Stimulated activated CD4-positive, alpha-beta T cell treated with anti-CD3 and anti-CD28 coated beads, TNF-alpha, amount 100 ng/mL, for 1 hour (primary cell): ENCODE measurements around the gene KIF18B.

ENCODE experiments used
- DNase-seq, 3 donors: peaks; one replicate each; pipeline ENCODE4 v3.0.0-alpha.2; 2020; ENCODE audit warnings: low read depth in 3 of 3, low spot score in 1 of 3

Gene KIF18B

GRCh38 chr17:44947461-44948314, at the start of gene KIF18B:
TSS of gene KIF18B (minus strand) at chr17:44947773. CDS start at chr17:44936344, 11,429 bp downstream.
- DNase-seq, result peak; percentile 64 to 78 (median 74)

- no peak for DNase-seq
These were observed 48.7 kb upstream of the KIF18B start for GRCh38 chr17:44996304-44996703.

- no peak for DNase-seq
These were observed 47.9 kb upstream of the KIF18B start for GRCh38 chr17:44995436-44996001.

- DNase-seq, result no peak
These were observed 44.8 kb upstream of the KIF18B start for GRCh38 chr17:44992242-44992939.

- DNase-seq, result no peak
These were observed 43.4 kb upstream of the KIF18B start for GRCh38 chr17:44990994-44991393.

- DNase-seq, result no peak
These were observed 42.1 kb upstream of the KIF18B start for GRCh38 chr17:44989552-44990138.

GRCh38 chr17:44988044-44988942, 40.7 kb upstream of the KIF18B start:
- DNase-seq, result no peak

- no peak for DNase-seq
These were observed 36.0 kb upstream of the KIF18B start for GRCh38 chr17:44983563-44983962.

GRCh38 chr17:44982113-44982702, 34.6 kb upstream of the KIF18B start:
- DNase-seq, result no peak

- DNase-seq, result no peak
These were observed 33.8 kb upstream of the KIF18B start for GRCh38 chr17:44981221-44981968.

- no peak for DNase-seq
These were observed 31.9 kb upstream of the KIF18B start for GRCh38 chr17:44979426-44979995.

GRCh38 chr17:44978807-44979206, 31.2 kb upstream of the KIF18B start:
- DNase-seq, result no peak

GRCh38 chr17:44977814-44978550, 30.4 kb upstream of the KIF18B start:
- DNase-seq, result no peak

- no peak for DNase-seq
These were observed 29.5 kb upstream of the KIF18B start for GRCh38 chr17:44977065-44977464.

GRCh38 chr17:44976206-44976605, 28.6 kb upstream of the KIF18B start:
- DNase-seq, result no peak

- DNase-seq, result no peak
These were observed 25.4 kb upstream of the KIF18B start for GRCh38 chr17:44972953-44973352.

GRCh38 chr17:44971776-44972483, 24.4 kb upstream of the KIF18B start:
- peak in 1 of 3 donors; percentile 30 for DNase-seq
